ENCODE results near the gene TSKS.

TSKS gene

DNA sequence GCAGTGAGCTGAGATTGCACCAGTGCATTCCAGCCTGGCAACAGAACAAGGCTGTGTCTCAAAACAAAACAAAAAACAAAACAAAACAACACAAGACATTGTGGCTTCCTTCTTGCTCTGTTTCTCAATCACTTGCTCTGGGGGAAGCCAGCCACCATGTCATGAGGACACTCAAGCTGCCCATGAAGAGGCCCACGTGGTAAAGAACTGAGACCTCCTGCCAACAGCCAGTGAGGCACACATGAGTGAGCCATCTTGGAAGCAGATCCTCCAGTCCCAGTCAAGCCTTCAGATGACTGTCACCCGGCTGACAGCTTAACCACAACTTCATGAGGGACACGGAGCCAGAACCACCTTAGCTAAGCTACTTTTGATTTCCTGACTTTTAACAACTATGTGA, 47.0 kb downstream of the TSKS start:
- DNase-seq (ENCODE audit: low spot score): no peak

- no peak for DNase-seq (ENCODE audit: low spot score)
Observed at GRCh38 chr19:49713236-49713845, 49.8 kb downstream of the TSKS start.

- peak; percentile 70 for DNase-seq (ENCODE audit: low spot score)
Observed at GRCh38 chr19:49712397-49712859, 50.7 kb downstream of the TSKS start.

GRCh38 chr19:49710372-49710951, 52.6 kb downstream of the TSKS start:
- no peak for DNase-seq (ENCODE audit: low spot score)

DNA sequence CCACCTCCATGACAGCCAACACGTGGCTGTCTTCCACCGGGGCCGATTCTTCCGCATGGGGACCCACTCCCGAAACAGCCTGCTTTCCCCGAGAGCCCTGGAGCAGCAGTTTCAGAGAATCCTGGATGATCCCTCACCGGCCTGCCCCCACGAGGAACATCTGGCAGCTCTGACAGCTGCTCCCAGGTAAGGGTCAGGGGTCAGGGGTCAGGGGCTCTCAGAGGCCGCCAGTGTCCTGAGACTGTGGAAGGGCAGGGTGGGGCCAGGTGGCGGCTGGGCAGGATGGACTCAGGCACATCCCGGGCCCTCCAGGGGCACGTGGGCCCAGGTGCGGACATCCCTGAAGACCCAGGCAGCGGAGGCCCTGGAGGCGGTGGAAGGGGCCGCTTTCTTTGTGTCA, 57.2 kb downstream of the TSKS start:
- DNase-seq (ENCODE audit: low spot score): no peak

DNA sequence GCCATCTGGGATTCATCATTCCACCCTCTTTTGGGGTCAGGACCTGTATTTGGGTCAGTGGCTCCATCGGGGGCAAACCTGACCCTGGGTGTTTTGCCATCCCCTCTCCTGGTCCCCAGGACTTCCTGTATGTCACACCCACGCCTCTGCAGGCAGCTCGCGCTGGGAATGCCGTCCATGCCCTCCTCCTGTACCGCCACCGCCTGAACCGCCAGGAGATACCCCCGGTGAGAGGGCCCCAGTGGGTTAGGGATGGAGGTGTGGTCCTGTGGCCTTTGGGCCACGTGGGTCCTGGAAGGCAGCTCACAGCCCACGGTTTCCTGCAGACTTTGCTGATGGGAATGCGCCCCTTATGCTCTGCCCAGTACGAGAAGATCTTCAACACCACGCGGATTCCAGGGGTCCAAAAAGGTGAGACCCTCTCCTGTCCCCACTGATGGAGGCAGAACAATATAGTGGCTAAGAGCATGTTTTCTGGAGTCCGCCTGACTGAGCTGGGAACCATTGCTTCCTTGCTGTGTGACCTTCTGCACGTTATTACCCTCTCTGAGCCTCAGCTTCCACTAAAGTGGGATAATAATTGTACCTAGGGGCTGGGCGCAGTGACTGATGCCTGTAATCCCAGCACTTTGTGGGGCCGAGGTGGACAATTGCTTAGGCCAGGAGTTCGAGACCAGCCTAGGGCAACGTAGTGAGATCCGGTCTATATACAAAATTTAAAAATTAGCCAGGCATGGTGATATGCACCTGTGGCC, 58.0 kb downstream of the TSKS start:
- no peak for DNase-seq (ENCODE audit: low spot score)

DNA sequence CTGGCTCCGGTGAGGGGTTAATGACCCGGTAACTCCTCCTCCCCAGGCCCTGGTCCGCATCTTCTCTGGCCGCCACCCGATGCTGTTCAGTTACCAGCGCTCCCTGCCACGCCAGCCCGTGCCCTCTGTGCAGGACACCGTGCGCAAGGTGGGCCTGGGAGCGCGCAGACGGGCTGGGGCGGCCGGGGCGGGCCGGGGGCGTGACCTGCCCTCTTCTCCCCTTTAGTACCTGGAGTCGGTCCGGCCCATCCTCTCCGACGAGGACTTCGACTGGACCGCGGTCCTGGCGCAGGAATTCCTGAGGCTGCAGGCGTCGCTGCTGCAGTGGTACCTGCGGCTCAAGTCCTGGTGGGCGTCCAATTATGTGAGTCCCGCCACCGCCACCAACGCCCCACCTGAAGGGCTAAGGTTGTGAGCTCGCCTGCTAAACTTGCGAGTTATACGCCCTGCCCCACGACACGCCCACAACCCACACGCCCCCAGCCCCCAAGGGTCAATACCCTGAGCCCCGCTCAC, 61.8 kb downstream of the TSKS start:
- DNase-seq (ENCODE audit: low spot score): no peak

DNA sequence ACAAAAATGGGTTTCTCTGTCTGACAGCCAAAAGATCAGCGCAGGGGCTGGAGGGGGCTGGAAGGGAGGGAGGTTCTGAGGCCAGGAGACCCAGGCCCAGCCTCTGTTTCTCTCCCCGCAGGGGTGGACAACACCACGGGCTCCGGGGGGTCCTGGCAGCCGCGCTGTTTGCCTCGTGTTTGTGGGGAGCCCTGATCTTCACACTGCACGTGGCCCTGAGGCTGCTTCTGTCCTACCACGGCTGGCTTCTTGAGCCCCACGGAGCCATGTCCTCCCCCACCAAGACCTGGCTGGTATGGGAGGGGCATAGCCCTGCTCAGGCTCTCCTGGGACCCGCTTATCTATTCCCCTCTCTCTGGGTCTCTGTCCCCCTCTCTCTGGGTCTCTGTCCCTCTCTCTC, 62.5 kb downstream of the TSKS start:
- no peak for DNase-seq (ENCODE audit: low spot score)

DNA sequence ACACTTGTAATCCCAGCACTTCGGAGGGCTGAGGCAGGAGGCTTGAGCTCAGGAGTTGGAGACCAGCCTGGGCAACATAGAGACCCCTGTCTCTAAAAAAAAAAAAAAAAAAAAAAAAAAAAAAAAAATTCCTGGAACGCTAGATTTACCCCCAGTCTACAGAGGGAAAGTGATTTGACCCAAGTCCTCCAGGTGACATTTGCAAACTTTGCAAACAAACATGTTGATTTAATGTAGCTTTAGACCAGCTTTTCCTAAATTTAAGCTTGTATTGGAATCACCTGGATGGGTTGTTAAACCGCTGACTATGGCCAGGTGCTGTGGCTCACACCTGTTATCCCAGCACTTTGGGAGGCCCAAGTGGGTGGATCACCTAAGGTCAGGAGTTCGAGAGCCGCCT, 63.7 kb downstream of the TSKS start:
- DNase-seq (ENCODE audit: low spot score): no peak

DNA sequence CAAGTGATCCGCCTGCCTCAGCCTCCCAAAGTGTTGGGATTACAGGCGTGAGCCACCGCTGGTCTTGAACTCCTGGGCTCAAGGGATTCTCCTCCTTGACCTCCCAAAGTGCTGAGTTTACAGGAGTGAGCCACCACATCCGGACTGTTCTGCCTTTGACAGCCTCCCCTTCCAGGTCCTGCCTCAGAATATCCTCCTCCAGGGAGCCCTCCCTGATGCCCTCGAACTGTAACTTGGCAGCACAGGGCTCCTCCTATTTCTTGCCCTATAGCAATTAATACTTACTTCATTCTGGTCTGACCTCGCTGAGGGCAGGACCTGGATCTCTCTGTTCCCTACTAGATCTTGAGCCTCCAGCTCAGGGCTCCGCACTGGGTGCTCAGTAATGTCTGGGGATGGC, 66.2 kb downstream of the TSKS start:
- DNase-seq (ENCODE audit: low spot score): no peak

DNA sequence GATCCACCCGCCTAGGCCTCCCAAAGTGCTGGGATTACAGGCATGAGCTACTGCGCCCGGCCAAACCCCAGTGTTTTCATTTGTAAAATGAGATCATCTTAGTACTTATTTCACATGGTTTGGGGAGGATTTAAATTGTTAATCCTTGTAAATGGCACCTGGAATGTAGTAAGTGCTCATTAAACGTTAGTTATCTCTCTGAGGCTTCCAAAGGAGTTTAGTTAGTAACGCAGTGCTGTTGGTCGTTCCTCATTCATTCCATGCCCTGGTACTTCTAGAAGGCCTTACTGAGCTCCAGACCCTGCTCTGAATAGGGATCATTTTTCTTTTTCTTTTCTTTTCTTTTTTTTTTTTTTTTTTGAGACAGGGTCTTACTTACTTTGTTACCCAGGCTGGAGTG, 67.0 kb downstream of the TSKS start:
- DNase-seq (ENCODE audit: low spot score): no peak

DNA sequence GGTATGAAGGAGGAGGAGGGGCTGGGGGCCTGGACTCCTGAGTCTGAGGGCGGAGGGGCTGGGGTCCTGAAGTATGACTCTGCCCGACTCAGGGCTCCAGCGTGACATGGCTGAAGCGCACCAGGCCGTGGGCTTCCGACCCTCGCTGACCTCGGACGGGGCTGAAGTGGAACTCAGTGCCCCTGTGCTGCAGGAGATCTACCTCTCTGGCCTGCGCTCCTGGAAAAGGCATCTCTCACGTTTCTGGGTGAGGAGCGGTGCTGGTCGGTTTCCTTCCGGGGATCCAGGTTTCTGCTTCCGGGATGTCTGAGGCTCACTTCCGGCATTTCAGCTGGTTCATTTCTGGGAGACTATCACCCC, 71.0 kb downstream of the TSKS start:
- no peak for DNase-seq (ENCODE audit: low spot score)

- DNase-seq (ENCODE audit: low spot score): no peak
Observed at GRCh38 chr19:49691243-49692146, 71.6 kb downstream of the TSKS start.

GRCh38 chr19:49690656-49691242, 72.4 kb downstream of the TSKS start, which contains the start of gene CPT1C:
CPT1C (plus strand) TSS chr19:49691116; CDS start chr19:49692253, 1,137 bp downstream.
- peak; percentile 74 for DNase-seq (ENCODE audit: low spot score)

GRCh38 chr19:49690079-49690655, 72.9 kb downstream of the TSKS start:
- no peak for DNase-seq (ENCODE audit: low spot score)
